Upper lobe of right lung (tissue), 1 donor: Measurements from ENCODE around the gene NOS3. TPM values are rescaled to one million over a fixed set of nuclear protein-coding genes. Genes with fewer than 3 reads are reported as not detected.
"Not testable (repeated sequence)": the region's sequence is repeated elsewhere in the genome, so short reads cannot be mapped to it uniquely, and the experiment has no call there.

ENCODE experiments used
- ATAC-seq: fragments of 200-7000 bp; cut with Tn5 transposase; one replicate; pipeline ENCODE4 v1.9.1; 2020; ENCODE audit warnings: mild to moderate bottlenecking, moderate library complexity
- DNase-seq: peaks from one replicate; pipeline ENCODE4 v3.0.0-alpha.2; 2020
- H3K27ac ChIP-seq: fragments of 200-600 bp; one replicate; pipeline ENCODE4 v1.8.0; 2022
- H3K27me3 ChIP-seq: fragments of 200-600 bp; one replicate; pipeline ENCODE4 v1.8.0; 2022; ENCODE audit warnings: mild to moderate bottlenecking
- H3K36me3 ChIP-seq: fragments of 200-600 bp; one replicate; pipeline ENCODE4 v1.8.0; 2022
- H3K4me1 ChIP-seq: fragments of 200-600 bp; one replicate; pipeline ENCODE4 v1.8.0; 2022
- H3K4me3 ChIP-seq: fragments of 200-600 bp; one replicate; pipeline ENCODE4 v1.8.0; 2022; ENCODE audit warnings: mild to moderate bottlenecking
- H3K9me3 ChIP-seq: fragments of 200-600 bp; one replicate; pipeline ENCODE4 v1.8.0; 2022
- CTCF ChIP-seq: fragments of 200-600 bp; IDR thresholded peaks from one replicate; pipeline ENCODE4 v1.8.0; 2022; ENCODE audit warnings: antibody characterized with exemption
- intact Hi-C: fragments of 100-400 bp; cut with DNase I; formaldehyde crosslinking; loops from one replicate; pipeline ENCODE4 v1.11.0; 2022
- total RNA-seq: library from RNA; stranded (reverse); fragmentation: NEBNext Ultra II Directional; extraction: Animal tissue kit (Norgen Biotek cat#: 25700); gene quantifications from one replicate; pipeline ENCODE4 v1.2.1, GENCODE V29; 2021
- donor health status: DM: no; HTN: yes; CAD: no; lungs with severe emphysema.

NOS3 gene
- total RNA-seq, 1 donor from 2014 or later, result 42.9 TPM

- intact Hi-C loops, result no loop called here
These were observed 19.7 kb downstream of the NOS3 start for GRCh38 chr7:151010307-151011096.

GRCh38 chr7:151011097-151011409 is 20.2 kb downstream of the NOS3 start:
- Histone ChIP-seq H3K4me3 (no peak overlapping the region), H3K36me3 (no peaks in the 10 kb centered on the region), H3K27ac (no peak overlapping the region), H3K9me3 (no peaks in the 10 kb centered on the region), H3K27me3 (peaks cover 5% of the 10 kb centered on the region), H3K4me1 (peaks cover 19% of the 10 kb centered on the region)
- DNase-seq (no peak), ATAC-seq (no peak)
- intact Hi-C loops, result no loop called here
- TF ChIP-seq CTCF, result no peak

More at GRCh38 chr7:151010307-151011096, 19.7 kb downstream of the NOS3 start:
- Histone ChIP-seq H3K9me3 (no peaks in the 10 kb centered on the region), H3K4me3 (no peak overlapping the region), H3K27me3 (peaks cover 5% of the 10 kb centered on the region), H3K36me3 (no peaks in the 10 kb centered on the region), H3K4me1 (peaks cover 19% of the 10 kb centered on the region), H3K27ac (no peak overlapping the region)
- TF ChIP-seq CTCF, result no peak
- peak; percentile 57 for ATAC-seq
- DNase-seq, result no peak

- H3K4me1 ChIP-seq, result peaks cover 19% of the 10 kb centered on the region
- H3K4me3 ChIP-seq, H3K27ac ChIP-seq, ATAC-seq, H3K36me3 ChIP-seq, DNase-seq, intact Hi-C loops, H3K9me3 ChIP-seq, H3K27me3 ChIP-seq: not testable (repeated sequence)
These were observed 20.8 kb downstream of the NOS3 start for GRCh38 chr7:151011616-151012015.

- Histone ChIP-seq H3K9me3 (no peaks in the 10 kb centered on the region), H3K27ac (no peak overlapping the region), H3K4me3 (no peak overlapping the region), H3K27me3 (peaks cover 5% of the 10 kb centered on the region), H3K36me3 (no peaks in the 10 kb centered on the region), H3K4me1 (peaks cover 19% of the 10 kb centered on the region)
- DNase-seq, result no peak
- TF ChIP-seq CTCF, result no peak
- no peak for ATAC-seq
- intact Hi-C loops, result no loop called here
These were observed 21.3 kb downstream of the NOS3 start for GRCh38 chr7:151012031-151012692.

- no peak for DNase-seq
- Histone ChIP-seq H3K4me1 (peaks cover 24% of the 10 kb centered on the region), H3K4me3 (no peak overlapping the region), H3K36me3 (no peaks in the 10 kb centered on the region), H3K9me3 (no peaks in the 10 kb centered on the region), H3K27me3 (peaks cover 9% of the 10 kb centered on the region), H3K27ac (no peak overlapping the region)
- peak; percentile 44 for TF ChIP-seq CTCF
- peak; percentile 28 for ATAC-seq
- intact Hi-C loops, result no loop called here
These were observed 22.1 kb downstream of the NOS3 start for GRCh38 chr7:151012911-151013347.

- DNase-seq (no peak), ATAC-seq (no peak)
- Histone ChIP-seq H3K36me3 (no peaks in the 10 kb centered on the region), H3K4me3 (peak overlapping the region; percentile 34), H3K4me1 (peaks cover 26% of the 10 kb centered on the region), H3K27ac (no peak overlapping the region), H3K27me3 (peaks cover 13% of the 10 kb centered on the region), H3K9me3 (no peaks in the 10 kb centered on the region)
- TF ChIP-seq CTCF, result no peak
- intact Hi-C loops, result no loop called here
These were observed 22.5 kb downstream of the NOS3 start for GRCh38 chr7:151013356-151013732.
